Adrenal gland (tissue), 12 donors: ENCODE data around the gene SHC4. TPM values are rescaled to one million over a fixed set of nuclear protein-coding genes. Genes with fewer than 3 reads are reported as not detected.

Source experiments
- DNase-seq, 7 donors: peaks; one replicate each; pipeline ENCODE4 v3.0.0-alpha.2; 2019 to 2020
- H3K27ac ChIP-seq, 5 donors: fragments of 200-600 bp; sonication (generic) in 4 of 5; 1 replicate in 3 of 5; 2 replicates in 2 of 5; pipeline versions ENCODE4 v1.5.1 to v1.8.0; 2016 to 2020; ENCODE audit warnings: mild to moderate bottlenecking in 1 of 5
- H3K27me3 ChIP-seq: fragments of 200-600 bp; 2 replicates; pipeline ENCODE4 v1.8.0; 2021
- H3K36me3 ChIP-seq, 2 donors: fragments of 200-600 bp; replicated peaks in 1 of 2; 1 replicate in 1 of 2; 2 replicates in 1 of 2; pipeline versions ENCODE4 v1.5.1 to v1.8.0; 2018 to 2022
- H3K4me1 ChIP-seq, 2 donors: fragments of 200-600 bp; replicated peaks in 1 of 2; 1 replicate in 1 of 2; 2 replicates in 1 of 2; pipeline versions ENCODE4 v1.5.1 to v1.8.0; 2018 to 2021
- H3K4me3 ChIP-seq, 4 donors: fragments of 200-600 bp; sonication (generic) in 3 of 4; one replicate each; pipeline ENCODE4 v1.5.1; 2016 to 2018
- H3K9me3 ChIP-seq, 3 donors: fragments of 200-600 bp; sonication (generic) in 1 of 3; replicated peaks in 1 of 3; 1 replicate in 2 of 3; 2 replicates in 1 of 3; pipeline versions ENCODE4 v1.5.1 to v1.8.0; 2016 to 2021
- CTCF ChIP-seq, 6 experiments: fragments of 450-650 bp in 4 of 6; fragments of 200-600 bp in 2 of 6; sonication (generic) in 1 of 6; IDR thresholded peaks; 1 replicate in 5 of 6; 2 replicates in 1 of 6; pipeline versions ENCODE4 v1.5.1 to v1.8.0; 2016 to 2021; ENCODE audit warnings: antibody characterized with exemption in 6 of 6, mild to moderate bottlenecking in 2 of 6, moderate library complexity in 1 of 6
- POLR2A ChIP-seq, 2 donors: fragments of 450-650 bp; IDR thresholded peaks; one replicate each; pipeline ENCODE4 v1.6.1; 2017; ENCODE audit warnings: antibody characterized with exemption in 2 of 2, mild to moderate bottlenecking in 2 of 2, moderate library complexity in 1 of 2
- WGBS, 4 donors: extraction: QIAGEN DNeasy Blood & Tissue Kit in 2 of 4; methylation state at CpG; one replicate each; pipeline versions ENCODE4 v1.1.5 to v1.1.7; 2013 to 2017; 5-methylcytosine and 5-hydroxymethylcytosine counted together
- intact Hi-C, 2 donors: fragments of 100-400 bp; cut with DNase I; formaldehyde crosslinking; loops; one replicate each; pipeline versions ENCODE4 v1.14.1 to v1.15.0; 2022 to 2023
- polyA plus RNA-seq, 3 donors: library from polyadenylated mRNA; stranded (reverse); fragments of 200-250 nt in 2 of 3; fragments of 350-450 nt in 1 of 3; fragmentation: Illumina TruSeq in 1 of 3; extraction: RNeasy Lipid Tissue Mini Kit (QIAGEN cat#74804) in 1 of 3; gene quantifications; one replicate each; pipeline ENCODE4 v1.2.3, GENCODE V29; 2013 to 2014
- total RNA-seq, 9 donors: library from RNA; depleted of rRNA in 4 of 9; stranded (reverse); fragments of >200 nt in 4 of 9; fragments of 120-200 nt in 1 of 9; fragmentation: NEBNext Ultra II Directional in 1 of 9; extraction: Animal tissue kit (Norgen Biotek cat#: 25700) in 1 of 9; gene quantifications; one replicate each; pipeline versions ENCODE4 v1.1.0 to v1.2.4, GENCODE V29; 2013 to 2023
- donor health status: healthy with polysubstance abuse.
- donor health status: Bipolar disorder and iron deficiency.
- donor health status: DM: yes; HTN: yes; CAD: no.
- donor health status: DM: no; HTN: no; CAD: no.
- donor health status: DM: no; HTN: no; CAD: no.
- donor health status: DM: yes; HTN: yes; CAD: no.

The SHC4 gene
- total and polyA plus RNA-seq, 12 donors = 0.40 to 1.8 (median 0.99) TPM

- intact Hi-C loops = loop anchor here (10.0 kb wide), 2 partner anchors 161 to 451 kb away; partner anchors contain the start of gene FBN1 (in 1 of the 2)
- TF ChIP-seq CTCF (IDR thresholded peaks at IDR 0.05) (no peak), POLR2A (IDR thresholded peaks at IDR 0.05) (no peak)
These were observed 157.6 kb downstream of the SHC4 start for GRCh38 chr15:48806151-48806550.

DNA sequence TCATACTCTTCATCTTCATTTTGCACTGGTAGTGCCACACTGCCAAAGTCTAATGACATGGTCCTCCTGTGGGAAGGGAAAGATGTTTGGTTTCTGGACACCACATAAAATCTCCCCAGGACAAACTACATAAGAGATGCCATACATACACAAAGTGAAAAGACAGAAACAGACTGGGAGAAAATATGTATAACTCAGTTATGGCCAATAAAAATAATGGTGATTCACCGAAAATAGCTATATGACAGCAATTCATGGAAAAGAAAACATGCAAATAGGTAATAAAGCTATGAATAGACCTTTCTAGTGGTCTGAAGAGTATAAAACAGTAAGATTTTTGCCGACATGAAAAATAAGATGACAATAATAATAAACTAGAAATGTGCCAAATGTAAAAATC is 158.1 kb downstream of the SHC4 start:
- intact Hi-C loops = loop anchor here (10.0 kb wide), 2 partner anchors 161 to 451 kb away; partner anchors contain the start of gene FBN1 (in 1 of the 2)
- Histone ChIP-seq H3K36me3 (no peaks in the 10 kb centered on the region), H3K9me3 (no peaks in the 10 kb centered on the region), H3K4me1 (peaks cover 0 to 9% of the 10 kb centered on the region in 2 donors), H3K27me3 (no peaks in the 10 kb centered on the region), H3K27ac (no peak overlapping the region), H3K4me3 (no peak overlapping the region)
- DNase-seq = no peak
- 39 to 94% (median 78%) methylated on average over 1 to 2 of the region's 2 CpGs for WGBS, 4 donors
- TF ChIP-seq POLR2A (IDR thresholded peaks at IDR 0.05) (no peak), CTCF (IDR thresholded peaks at IDR 0.05) (no peak)

More at GRCh38 chr15:48806151-48806550, 157.6 kb downstream of the SHC4 start:
- Histone ChIP-seq H3K4me3 (no peak overlapping the region), H3K9me3 (no peaks in the 10 kb centered on the region), H3K36me3 (no peaks in the 10 kb centered on the region), H3K4me1 (peaks cover 0 to 4% of the 10 kb centered on the region in 2 donors), H3K27ac (no peak overlapping the region), H3K27me3 (no peaks in the 10 kb centered on the region)
- no peak for DNase-seq
- WGBS, 4 donors = 53 to 69% (median 58%) methylated on average over 2 of the region's 2 CpGs

GRCh38 chr15:48803877-48804276 is 159.8 kb downstream of the SHC4 start:
- H3K9me3 ChIP-seq = no peaks in the 10 kb centered on the region
- intact Hi-C loops = loop anchor here (10.0 kb wide), 2 partner anchors 159 to 449 kb away; partner anchors contain the start of gene FBN1 (in 1 of the 2)
- no peak for DNase-seq
- 71 to 94% (median 75%) methylated on average over 2 of the region's 2 CpGs for WGBS, 4 donors
- H3K27ac ChIP-seq = no peak overlapping the region
- no peaks in the 10 kb centered on the region for H3K36me3 ChIP-seq
- peaks cover 0 to 7% of the 10 kb centered on the region in 2 donors for H3K4me1 ChIP-seq
- TF ChIP-seq POLR2A (IDR thresholded peaks at IDR 0.05) (no peak), CTCF (IDR thresholded peaks at IDR 0.05) (no peak)
- H3K27me3 ChIP-seq = no peaks in the 10 kb centered on the region
- H3K4me3 ChIP-seq = no peak overlapping the region

GRCh38 chr15:48802867-48803266 is 160.9 kb downstream of the SHC4 start:
- peaks cover 0 to 7% of the 10 kb centered on the region in 2 donors for H3K4me1 ChIP-seq
- TF ChIP-seq POLR2A (IDR thresholded peaks at IDR 0.05) (no peak), CTCF (IDR thresholded peaks at IDR 0.05) (no peak)
- H3K36me3 ChIP-seq = no peaks in the 10 kb centered on the region
- H3K9me3 ChIP-seq = no peaks in the 10 kb centered on the region
- no peak overlapping the region for H3K27ac ChIP-seq
- H3K27me3 ChIP-seq = no peaks in the 10 kb centered on the region
- DNase-seq = no peak
- H3K4me3 ChIP-seq = no peak overlapping the region
- intact Hi-C loops = loop anchor here (10.0 kb wide), 2 partner anchors 158 to 448 kb away; partner anchors contain the start of gene FBN1 (in 1 of the 2)
